HL-60 (cell line): ENCODE results near the gene SHISA6.

Experiments
- DNase-seq, 2 experiments: peaks; one replicate each; pipeline ENCODE4 v3.0.0-alpha.2; 2010 to 2020; ENCODE audit warnings: low read depth in 1 of 2, low spot score in 1 of 2
- H3K27ac ChIP-seq: fragments of 250-450 bp; sonication (Bioruptor Pico); replicated peaks from 2 replicates; pipeline ENCODE4 v1.5.1; 2020; ENCODE audit warnings: mild to moderate bottlenecking, moderate library complexity
- H3K27me3 ChIP-seq: fragments of 250-450 bp; sonication (Bioruptor Pico); 2 replicates; pipeline ENCODE4 v1.5.1; 2021; ENCODE audit warnings: mild to moderate bottlenecking, moderate library complexity; ENCODE audit not compliant: insufficient read depth, poor library complexity, severe bottlenecking
- H3K4me3 ChIP-seq: replicated peaks from 2 replicates; pipeline ENCODE4 v1.5.1; 2011; ENCODE audit warnings: mild to moderate bottlenecking, control low read depth, low read length; ENCODE audit not compliant: insufficient read depth
- CTCF ChIP-seq: IDR thresholded peaks from one replicate; pipeline ENCODE4 v1.5.1; 2011; ENCODE audit warnings: low read length, control low read depth, inconsistent platforms; ENCODE audit not compliant: insufficient read depth
- GABPA ChIP-seq: IDR thresholded peaks from 2 replicates; pipeline ENCODE4 v1.6.1; 2012; ENCODE audit warnings: low read depth
- POLR2AphosphoS5 ChIP-seq: IDR thresholded peaks from 2 replicates; pipeline ENCODE4 v1.6.1; 2012; ENCODE audit warnings: low read depth
- REST ChIP-seq: IDR thresholded peaks from 2 replicates; pipeline ENCODE4 v1.6.1; 2012; ENCODE audit warnings: low read depth; ENCODE audit not compliant: insufficient replicate concordance
- SPI1 ChIP-seq: IDR thresholded peaks from 2 replicates; pipeline ENCODE4 v1.6.1; 2012; ENCODE audit warnings: low read depth, mild to moderate bottlenecking, borderline replicate concordance

The SHISA6 gene

GRCh38 chr17:11412654-11413053 is 171.6 kb downstream of the SHISA6 start:
- H3K27ac ChIP-seq, result no peak overlapping the region

DNA sequence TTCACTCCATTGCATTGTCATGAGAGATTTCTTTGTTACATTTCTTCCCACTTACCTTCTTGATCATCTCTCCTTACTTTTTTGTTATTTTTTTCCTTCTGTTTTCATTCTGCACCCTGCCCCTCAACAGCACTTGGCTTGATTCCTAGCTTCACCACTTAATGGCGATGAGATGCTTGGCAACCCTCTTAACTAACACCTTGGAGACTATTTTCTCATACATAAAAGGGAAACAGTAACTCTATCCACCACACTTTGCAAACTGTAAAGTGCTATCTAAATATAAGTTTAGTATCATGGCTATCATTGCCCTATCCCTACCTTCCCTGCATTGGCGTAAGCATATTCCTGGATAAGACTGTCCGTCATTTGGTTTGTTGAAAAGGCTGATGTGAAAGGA is 177.3 kb downstream of the SHISA6 start:
- no peak for DNase-seq
- no peak overlapping the region for H3K4me3 ChIP-seq
- no peak for TF ChIP-seq REST
- TF ChIP-seq GABPA, result no peak
- TF ChIP-seq SPI1, result no peak
- TF ChIP-seq POLR2AphosphoS5, result no peak
- no peak for TF ChIP-seq CTCF
- H3K27ac ChIP-seq, result no peak overlapping the region
- H3K27me3 ChIP-seq, result no peaks in the 10 kb centered on the region

More at GRCh38 chr17:11412654-11413053, 171.6 kb downstream of the SHISA6 start:
- DNase-seq, result no peak
- Histone ChIP-seq H3K27me3 (no peaks in the 10 kb centered on the region), H3K4me3 (no peak overlapping the region)
- TF ChIP-seq CTCF, result no peak
- no peak for TF ChIP-seq POLR2AphosphoS5
- TF ChIP-seq REST, result no peak
- TF ChIP-seq GABPA, result no peak
- no peak for TF ChIP-seq SPI1

GRCh38 chr17:11430751-11431150 is 189.7 kb downstream of the SHISA6 start:
- TF ChIP-seq CTCF (no peak), REST (no peak), GABPA (no peak), SPI1 (no peak), POLR2AphosphoS5 (no peak)
- Histone ChIP-seq H3K27me3 (no peaks in the 10 kb centered on the region), H3K27ac (no peak overlapping the region), H3K4me3 (no peak overlapping the region)
- DNase-seq, result no peak
